ENCODE measurements around the gene JUNB. TPM values are rescaled to one million over a fixed set of nuclear protein-coding genes. Genes with fewer than 3 reads are reported as not detected.

JUNB gene
- total and polyA plus RNA-seq, 2 of the 8 experiments (the other 6 are each of a cell fraction or from before 2014, with no cell fraction given): 7.4 to 10.0 TPM

DNA sequence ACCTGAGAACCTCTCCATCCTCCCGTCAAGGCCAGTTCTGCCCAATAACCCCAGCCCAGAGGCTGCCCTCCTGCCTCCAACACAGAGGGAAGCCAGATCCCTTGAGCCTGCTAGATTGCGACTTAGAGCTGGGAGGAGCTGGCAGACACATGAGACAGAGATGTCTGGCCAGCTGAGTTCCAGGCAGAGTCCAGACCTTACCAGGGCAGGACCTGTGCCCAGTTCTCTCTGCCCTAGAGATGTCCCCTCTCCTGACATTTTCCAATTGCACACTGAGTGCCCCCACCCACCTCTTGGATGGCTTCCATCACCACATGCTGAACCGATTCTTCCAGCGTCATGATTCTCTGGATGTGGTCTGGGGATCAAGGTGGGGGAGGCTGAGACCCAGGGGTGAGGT lies 19.0 kb upstream of the JUNB start (continued):
- no peak for TF ChIP-seq EZH2 (IDR thresholded peaks at IDR 0.05; ENCODE audit: low read depth, low read length, severe bottlenecking)
- TF ChIP-seq, protein P1, sequence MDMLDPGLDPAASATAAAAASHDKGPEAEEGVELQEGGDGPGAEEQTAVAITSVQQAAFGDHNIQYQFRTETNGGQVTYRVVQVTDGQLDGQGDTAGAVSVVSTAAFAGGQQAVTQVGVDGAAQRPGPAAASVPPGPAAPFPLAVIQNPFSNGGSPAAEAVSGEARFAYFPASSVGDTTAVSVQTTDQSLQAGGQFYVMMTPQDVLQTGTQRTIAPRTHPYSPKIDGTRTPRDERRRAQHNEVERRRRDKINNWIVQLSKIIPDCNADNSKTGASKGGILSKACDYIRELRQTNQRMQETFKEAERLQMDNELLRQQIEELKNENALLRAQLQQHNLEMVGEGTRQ (IDR thresholded peaks at IDR 0.05; ENCODE audit: low read length): no peak
